BE2C (cell line): ENCODE data around the gene ARHGAP21.

Experiments
- DNase-seq: peaks from one replicate; pipeline ENCODE4 v3.0.0-alpha.2; 2020
- H3K27me3 ChIP-seq: fragments of 250-450 bp; sonication (Bioruptor Pico); 2 replicates; pipeline ENCODE4 v1.5.1; 2020; ENCODE audit warnings: mild to moderate bottlenecking
- H3K36me3 ChIP-seq: fragments of 250-450 bp; sonication (Bioruptor Pico); 2 replicates; pipeline ENCODE4 v1.5.1; 2020; ENCODE audit warnings: mild to moderate bottlenecking
- H3K4me1 ChIP-seq: fragments of 250-450 bp; sonication (Bioruptor Pico); 2 replicates; pipeline ENCODE4 v1.5.1; 2020
- H3K4me3 ChIP-seq: 2 replicates; pipeline ENCODE4 v1.5.1; 2011; ENCODE audit warnings: low read depth, low read length
- H3K9me3 ChIP-seq: fragments of 250-450 bp; sonication (Bioruptor Pico); 2 replicates; pipeline ENCODE4 v1.5.1; 2020
- TF ChIP-seq, protein P1 (sequence below): IDR thresholded peaks from 2 replicates; pipeline ENCODE4 v1.5.1; 2012; ENCODE audit warnings: mild to moderate bottlenecking, low read depth, low read length

Gene ARHGAP21

DNA sequence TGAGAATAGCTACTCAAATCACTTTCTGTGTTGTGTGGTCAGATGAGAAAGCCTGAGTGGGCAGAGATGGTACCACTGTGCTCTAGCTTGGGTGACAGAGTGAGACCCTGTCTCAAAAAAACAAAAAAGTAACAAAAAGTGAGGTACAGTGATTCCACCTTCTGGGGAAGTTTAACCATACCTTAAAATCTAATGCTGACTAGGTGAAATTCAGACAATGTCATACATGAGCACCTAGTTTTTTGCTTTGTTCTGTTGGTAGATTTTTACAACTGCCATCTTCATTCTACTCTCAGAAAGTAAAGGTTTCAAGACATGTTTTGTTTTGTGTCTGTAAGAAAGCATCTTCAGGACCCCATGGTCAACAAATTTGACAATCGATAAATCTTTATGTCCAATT is 144.2 kb downstream of the ARHGAP21 start:
- Histone ChIP-seq H3K27me3 (no peaks in the 10 kb centered on the region), H3K9me3 (no peaks in the 10 kb centered on the region), H3K4me3 (no peak overlapping the region), H3K4me1 (no peaks in the 10 kb centered on the region), H3K36me3 (no peaks in the 10 kb centered on the region)
- TF ChIP-seq, protein P1, sequence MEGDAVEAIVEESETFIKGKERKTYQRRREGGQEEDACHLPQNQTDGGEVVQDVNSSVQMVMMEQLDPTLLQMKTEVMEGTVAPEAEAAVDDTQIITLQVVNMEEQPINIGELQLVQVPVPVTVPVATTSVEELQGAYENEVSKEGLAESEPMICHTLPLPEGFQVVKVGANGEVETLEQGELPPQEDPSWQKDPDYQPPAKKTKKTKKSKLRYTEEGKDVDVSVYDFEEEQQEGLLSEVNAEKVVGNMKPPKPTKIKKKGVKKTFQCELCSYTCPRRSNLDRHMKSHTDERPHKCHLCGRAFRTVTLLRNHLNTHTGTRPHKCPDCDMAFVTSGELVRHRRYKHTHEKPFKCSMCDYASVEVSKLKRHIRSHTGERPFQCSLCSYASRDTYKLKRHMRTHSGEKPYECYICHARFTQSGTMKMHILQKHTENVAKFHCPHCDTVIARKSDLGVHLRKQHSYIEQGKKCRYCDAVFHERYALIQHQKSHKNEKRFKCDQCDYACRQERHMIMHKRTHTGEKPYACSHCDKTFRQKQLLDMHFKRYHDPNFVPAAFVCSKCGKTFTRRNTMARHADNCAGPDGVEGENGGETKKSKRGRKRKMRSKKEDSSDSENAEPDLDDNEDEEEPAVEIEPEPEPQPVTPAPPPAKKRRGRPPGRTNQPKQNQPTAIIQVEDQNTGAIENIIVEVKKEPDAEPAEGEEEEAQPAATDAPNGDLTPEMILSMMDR = no peak
- no peak for DNase-seq

DNA sequence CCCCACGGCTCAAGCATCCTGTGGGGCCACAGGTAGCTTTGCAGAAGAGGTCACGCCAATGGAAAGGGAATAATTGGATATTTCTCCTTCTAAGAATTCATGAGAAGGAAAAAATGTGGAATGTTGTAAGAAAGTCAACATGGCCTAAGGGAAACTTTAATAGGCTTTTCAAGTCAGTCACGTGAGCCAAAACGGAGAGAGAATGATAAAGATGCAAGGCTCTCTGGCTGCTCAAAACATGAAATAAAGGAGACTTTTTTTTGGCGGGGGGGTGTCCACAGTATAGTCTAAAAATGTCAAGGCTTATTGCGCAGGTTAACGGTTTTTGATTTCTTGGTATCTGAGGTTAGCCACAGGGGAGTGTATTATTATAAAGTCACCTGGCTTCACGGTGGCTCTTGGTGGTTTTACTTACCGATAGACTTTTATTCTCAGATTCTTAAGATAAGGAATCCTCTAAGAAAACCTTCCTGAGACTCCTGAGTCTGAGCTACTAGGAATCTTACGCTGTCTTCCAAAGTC is 148.1 kb downstream of the ARHGAP21 start:
- H3K4me1 ChIP-seq = no peaks in the 10 kb centered on the region
- TF ChIP-seq, protein P1 = no peak
- H3K4me3 ChIP-seq = no peak overlapping the region
- H3K9me3 ChIP-seq = no peaks in the 10 kb centered on the region
- H3K27me3 ChIP-seq = no peaks in the 10 kb centered on the region
- no peaks in the 10 kb centered on the region for H3K36me3 ChIP-seq
- no peak for DNase-seq

DNA sequence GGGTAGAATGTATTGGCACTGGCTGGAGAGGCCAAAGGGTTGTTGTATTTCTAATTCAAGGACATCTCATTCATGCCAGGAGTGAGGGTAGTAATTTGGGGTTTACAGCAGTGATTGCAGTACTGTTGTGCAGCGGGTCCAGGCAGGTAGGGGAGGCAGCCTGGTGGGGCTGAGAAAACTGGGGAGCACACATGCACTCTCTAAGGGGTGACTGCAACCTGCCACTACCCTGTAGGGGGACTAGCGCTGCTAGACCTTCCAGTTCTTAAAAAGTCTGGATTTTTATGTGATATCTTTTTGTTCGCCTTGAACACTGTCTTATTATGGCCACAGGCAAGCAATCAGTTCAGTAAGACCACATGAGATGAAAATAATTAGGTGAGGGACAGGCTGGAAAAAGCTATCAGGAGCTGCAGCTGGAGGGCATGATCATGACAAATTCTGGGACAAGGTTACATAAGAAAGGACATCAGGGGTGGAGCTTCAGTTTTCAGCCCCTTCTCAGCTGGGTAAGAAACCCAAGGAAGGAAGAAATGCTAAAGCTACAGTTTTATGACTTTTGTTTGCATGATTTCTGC is 149.0 kb downstream of the ARHGAP21 start:
- TF ChIP-seq, protein P1 = no peak
- no peak for DNase-seq
- Histone ChIP-seq H3K27me3 (no peaks in the 10 kb centered on the region), H3K4me3 (no peak overlapping the region), H3K9me3 (no peaks in the 10 kb centered on the region), H3K36me3 (no peaks in the 10 kb centered on the region), H3K4me1 (no peaks in the 10 kb centered on the region)

DNA sequence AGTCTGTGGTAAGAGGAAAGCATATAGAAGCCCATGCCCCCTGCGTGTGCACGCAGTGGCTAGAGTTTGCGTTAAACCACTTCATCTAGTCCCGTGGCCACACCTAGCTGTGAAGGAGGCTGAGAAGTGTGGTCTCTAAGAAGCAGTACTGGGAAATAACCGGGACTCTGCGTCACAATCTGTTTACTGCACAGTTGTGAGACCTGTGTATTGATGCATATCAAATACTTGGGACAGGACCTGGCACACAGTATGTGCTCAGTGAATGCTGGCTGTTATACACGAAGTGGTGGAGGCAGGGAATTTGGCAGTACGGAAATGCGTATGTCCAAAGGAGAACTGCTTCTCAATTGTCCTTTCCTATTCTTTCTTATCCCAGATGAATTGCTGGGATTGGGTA is 149.5 kb downstream of the ARHGAP21 start:
- Histone ChIP-seq H3K4me3 (no peak overlapping the region), H3K4me1 (no peaks in the 10 kb centered on the region), H3K27me3 (no peaks in the 10 kb centered on the region), H3K9me3 (no peaks in the 10 kb centered on the region), H3K36me3 (no peaks in the 10 kb centered on the region)
- TF ChIP-seq, protein P1 = no peak
- no peak for DNase-seq

DNA sequence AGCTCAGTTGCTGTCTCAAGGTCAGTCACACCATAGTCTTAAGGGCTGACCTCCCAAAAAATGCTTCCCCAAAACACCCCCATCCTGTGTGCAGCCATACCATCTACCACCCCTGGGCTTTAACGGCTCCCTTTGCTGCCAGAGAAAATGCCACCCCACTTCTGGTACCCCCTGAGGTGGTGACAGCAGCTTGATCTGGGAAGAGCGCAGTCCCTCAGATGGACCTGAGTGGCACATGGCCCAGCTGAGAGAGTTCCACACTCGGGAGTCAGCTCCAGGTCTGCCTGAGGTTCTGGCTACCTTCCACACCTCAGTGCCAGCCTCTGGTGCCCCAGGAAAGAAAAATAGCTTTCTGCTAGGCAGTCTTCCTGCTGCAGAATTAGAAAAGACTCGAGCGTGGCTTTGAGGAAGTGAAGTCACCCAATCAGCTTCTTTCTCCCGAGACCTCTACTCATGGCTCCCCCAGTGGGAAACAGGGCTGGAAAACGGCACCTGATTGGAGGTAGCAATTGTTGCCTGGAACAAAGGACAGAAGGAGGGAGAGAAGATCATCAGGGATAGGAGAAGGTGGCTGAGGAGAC is 151.7 kb downstream of the ARHGAP21 start:
- H3K4me3 ChIP-seq = no peak overlapping the region
- no peaks in the 10 kb centered on the region for H3K9me3 ChIP-seq
- no peaks in the 10 kb centered on the region for H3K36me3 ChIP-seq
- no peak for DNase-seq
- TF ChIP-seq, protein P1 = no peak
- no peaks in the 10 kb centered on the region for H3K27me3 ChIP-seq
- no peaks in the 10 kb centered on the region for H3K4me1 ChIP-seq

DNA sequence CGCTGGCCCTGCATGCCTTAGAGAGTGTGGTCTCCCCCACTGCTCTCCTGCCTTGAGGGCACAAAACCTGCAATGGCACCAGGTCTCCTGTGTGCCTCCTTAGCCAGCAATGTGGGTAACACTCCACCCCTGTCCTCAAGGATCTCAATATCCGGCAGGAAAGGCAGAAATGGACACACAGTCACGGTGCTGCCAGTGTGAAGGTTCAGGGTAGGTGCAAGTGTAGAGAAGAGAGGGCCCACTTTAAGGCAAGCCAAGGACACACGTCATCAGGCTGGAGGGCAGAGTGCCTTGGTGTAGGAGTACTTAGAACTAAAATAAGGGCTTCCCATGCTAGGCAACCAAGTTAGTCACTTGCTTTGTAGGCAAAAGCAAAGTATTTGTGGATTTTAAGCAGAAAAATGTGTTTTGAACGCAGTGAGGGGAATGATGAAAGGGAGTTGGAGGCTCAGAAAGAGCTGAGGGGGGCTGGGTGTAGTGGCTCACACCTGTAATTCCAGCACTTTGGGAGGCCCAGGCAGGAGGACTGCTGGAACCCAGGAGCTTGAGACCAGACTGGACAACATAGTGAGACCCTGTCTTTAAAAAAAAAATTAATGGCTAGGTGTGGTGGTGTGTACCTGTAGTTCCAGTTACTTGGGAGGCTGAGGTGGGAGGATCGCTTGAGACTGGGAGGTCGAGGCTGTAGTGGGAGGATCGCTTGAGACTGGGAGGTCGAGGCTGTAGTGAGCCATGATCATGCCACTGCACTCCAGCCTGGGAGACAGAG is 152.8 kb downstream of the ARHGAP21 start:
- Histone ChIP-seq H3K36me3 (no peaks in the 10 kb centered on the region), H3K4me3 (no peak overlapping the region), H3K9me3 (no peaks in the 10 kb centered on the region), H3K27me3 (no peaks in the 10 kb centered on the region), H3K4me1 (no peaks in the 10 kb centered on the region)
- TF ChIP-seq, protein P1 = no peak
- no peak for DNase-seq
